NT2/D1 (cell line): Measurements from ENCODE around the gene SLC34A1.

Experiments
- SUZ12 ChIP-seq: IDR thresholded peaks from 2 replicates; pipeline ENCODE4 v1.6.1; 2011; ENCODE audit not compliant: insufficient read length, insufficient read depth; ENCODE audit errors: extremely low read depth
- YY1 ChIP-seq: IDR thresholded peaks from 2 replicates; pipeline ENCODE4 v1.6.1; 2011; ENCODE audit not compliant: insufficient read length, insufficient read depth
- ZNF274 ChIP-seq: IDR thresholded peaks from 2 replicates; pipeline ENCODE4 v1.6.1; 2011; ENCODE audit warnings: mild to moderate bottlenecking, low read depth, low read length

GRCh38 chr5:177386542-177386941 is 2.3 kb downstream of the SLC34A1 start:
- TF ChIP-seq SUZ12 (no peak), YY1 (no peak), ZNF274 (no peak)
